ENCODE results near the gene ULK1. TPM values are rescaled to one million over a fixed set of nuclear protein-coding genes. Genes with fewer than 3 reads are reported as not detected.
"Not testable (repeated sequence)": the region's sequence is repeated elsewhere in the genome, so short reads cannot be mapped to it uniquely, and the experiment has no call there.

Gene ULK1
- total RNA-seq, 4 donors from 2014 or later: 9.1 to 55.0 (median 19.5) TPM

GRCh38 chr12:131872154-131873051 is 22.0 kb upstream of the ULK1 start:
- H3K27me3 ChIP-seq: no peaks in the 10 kb centered on the region
- 41 to 65% methylated on average over 13 to 19 of the region's 21 CpGs for WGBS, 2 donors
- H3K9me3 ChIP-seq: no peaks in the 10 kb centered on the region
- TF ChIP-seq CTCF (IDR thresholded peaks at IDR 0.05) (no peak), POLR2A (IDR thresholded peaks at IDR 0.05) (no peak)
- intact Hi-C loops (cut with DNase I): no loop called here
- H3K27ac ChIP-seq: peak overlapping the region in 1 of 4 donors; percentile 51
- DNase-seq: no peak
- no peaks in the 10 kb centered on the region for H3K36me3 ChIP-seq
- H3K4me3 ChIP-seq: no peak overlapping the region
- H3K4me1 ChIP-seq: peaks cover 3 to 30% (median 5%) of the 10 kb centered on the region in 3 donors

- TF ChIP-seq CTCF (IDR thresholded peaks at IDR 0.05) (no peak), POLR2A (IDR thresholded peaks at IDR 0.05) (no peak)
- DNase-seq: no peak
- Histone ChIP-seq H3K4me1 (peaks cover 9 to 39% (median 9%) of the 10 kb centered on the region in 3 donors), H3K36me3 (no peaks in the 10 kb centered on the region), H3K9me3 (no peaks in the 10 kb centered on the region), H3K4me3 (no peak overlapping the region), H3K27ac (no peak overlapping the region), H3K27me3 (no peaks in the 10 kb centered on the region)
- 95 to 100% methylated on average over 1 to 8 of the region's 21 CpGs for WGBS, 2 donors
- intact Hi-C loops (cut with DNase I): no loop called here
Observed at GRCh38 chr12:131873293-131873692, 21.1 kb upstream of the ULK1 start.

- intact Hi-C loops (cut with DNase I); H3K36me3 ChIP-seq; H3K9me3 ChIP-seq; DNase-seq; H3K4me3 ChIP-seq; H3K27me3 ChIP-seq; H3K27ac ChIP-seq: not testable (repeated sequence)
- 78 to 87% methylated on average over 6 of the region's 6 CpGs for WGBS, 2 donors
- peaks cover 9 to 46% (median 10%) of the 10 kb centered on the region in 3 donors for H3K4me1 ChIP-seq
Observed at GRCh38 chr12:131874972-131875371, 19.4 kb upstream of the ULK1 start.

GRCh38 chr12:131877216-131877615 is 17.2 kb upstream of the ULK1 start:
- H3K27me3 ChIP-seq; DNase-seq; H3K36me3 ChIP-seq; H3K27ac ChIP-seq; H3K9me3 ChIP-seq; H3K4me3 ChIP-seq; intact Hi-C loops (cut with DNase I): not testable (repeated sequence)
- WGBS, 2 donors: 34 to 56% methylated on average over 10 of the region's 10 CpGs
- peaks cover 4 to 37% (median 7%) of the 10 kb centered on the region in 3 donors for H3K4me1 ChIP-seq

- H3K4me3 ChIP-seq; H3K9me3 ChIP-seq; H3K36me3 ChIP-seq; intact Hi-C loops (cut with DNase I); DNase-seq; H3K27me3 ChIP-seq; H3K27ac ChIP-seq: not testable (repeated sequence)
- 11 to 21% methylated on average over 2 to 3 of the region's 3 CpGs for WGBS, 2 donors
- H3K4me1 ChIP-seq: peaks cover 4 to 34% (median 9%) of the 10 kb centered on the region in 3 donors
Observed at GRCh38 chr12:131878436-131878835, 16.0 kb upstream of the ULK1 start.

- no peak overlapping the region for H3K4me3 ChIP-seq
- no peak for DNase-seq
- H3K4me1 ChIP-seq: peaks cover 0 to 23% (median 7%) of the 10 kb centered on the region in 3 donors
- H3K36me3 ChIP-seq: no peaks in the 10 kb centered on the region
- no peak overlapping the region for H3K27ac ChIP-seq
- TF ChIP-seq POLR2A (IDR thresholded peaks at IDR 0.05): no peak
- TF ChIP-seq CTCF (IDR thresholded peaks at IDR 0.05): peak in 1 of 6 experiments; percentile 15
- peaks cover 0 to 9% (median 0%) of the 10 kb centered on the region in 3 donors for H3K9me3 ChIP-seq
- peaks cover 0 to 3% (median 0%) of the 10 kb centered on the region in 4 donors for H3K27me3 ChIP-seq
- intact Hi-C loops (cut with DNase I): no loop called here
- WGBS, 2 donors: 75 to 79% methylated on average over 12 to 15 of the region's 16 CpGs
Observed at GRCh38 chr12:131882804-131883520, 11.5 kb upstream of the ULK1 start.

Data from esophagus squamous epithelium (tissue), 5 donors.